Activated CD4-positive, alpha-beta T cell treated with anti-CD3 and anti-CD28 coated beads, Interleukin-2, Interleukin-6, amounts not matched to agents 100 ng/mL and 50 ng/mL, durations not matched to agents 16 hours and 8 hours (primary cell): ENCODE results near the gene KRT33A.
"Not testable (repeated sequence)": the region's sequence is repeated elsewhere in the genome, so short reads cannot be mapped to it uniquely, and the experiment has no call there.

Experiments
- DNase-seq: peaks from one replicate; pipeline ENCODE4 v3.0.0-alpha.2; 2020

Gene KRT33A

DNA sequence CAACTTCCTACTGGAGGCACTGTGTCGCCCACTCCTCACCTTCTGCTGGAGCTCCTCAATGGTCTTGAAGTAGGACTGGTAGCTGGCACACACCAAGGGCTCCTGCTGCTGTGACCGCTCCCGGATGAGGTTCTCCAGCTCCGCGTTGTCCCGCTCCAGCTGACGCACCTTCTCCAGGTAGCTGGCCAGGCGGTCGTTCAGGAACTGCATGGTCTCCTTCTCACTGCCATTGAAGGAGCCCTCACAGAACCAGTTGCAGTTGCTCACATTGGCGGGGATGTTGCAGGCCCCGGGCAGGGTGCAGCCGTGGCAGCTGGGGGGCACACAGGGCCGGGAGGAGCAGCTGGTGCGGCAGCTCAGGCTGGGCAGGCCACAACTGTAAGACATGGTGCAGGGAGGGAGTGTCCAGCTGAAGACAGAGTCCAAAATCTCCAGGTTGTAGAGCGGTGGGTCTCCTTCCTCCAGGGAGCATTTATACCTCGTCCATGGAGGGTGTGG is at the start of gene KRT33A:
TSS of gene KRT33A (minus strand) at position 448 of the 498 bp plus-strand sequence. CDS start at position 387, 61 bp downstream.
- DNase-seq: not testable (repeated sequence)

DNA sequence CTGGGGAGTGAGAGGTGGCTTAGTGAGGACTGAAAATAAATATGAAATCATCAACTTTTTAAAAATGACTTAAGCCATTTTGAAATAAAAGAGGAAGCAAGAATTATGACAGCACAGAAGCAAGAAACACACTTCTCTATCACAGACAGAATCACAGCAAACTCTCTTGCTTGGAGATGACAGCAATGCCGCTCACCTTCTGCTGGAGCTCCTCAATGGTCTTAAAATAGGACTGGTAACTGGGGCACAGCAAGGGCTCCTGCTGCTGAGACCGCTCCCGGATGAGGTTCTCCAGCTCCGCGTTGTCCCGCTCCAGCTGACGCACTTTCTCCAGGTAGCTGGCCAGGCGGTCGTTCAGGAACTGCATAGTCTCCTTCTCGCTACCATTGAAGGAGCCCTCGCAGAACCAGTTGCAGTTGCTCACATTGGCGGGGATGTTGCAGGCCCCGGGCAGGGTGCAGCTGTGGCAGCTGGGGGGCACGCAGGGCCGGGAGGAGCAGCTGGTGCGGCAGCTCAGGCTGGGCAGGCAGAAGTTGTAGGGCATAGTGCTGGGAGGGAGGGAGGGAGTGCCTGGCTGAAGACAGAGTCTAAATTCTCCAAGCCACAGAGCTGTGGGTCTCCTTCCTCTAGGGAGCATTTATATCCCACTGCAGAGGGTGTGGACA is 46.5 kb upstream of the KRT33A start, which contains the start of gene KRT31:
TSS of gene KRT31 (minus strand) at position 613 of the 665 bp plus-strand sequence. CDS start at position 544, 69 bp downstream.
- no peak for DNase-seq

DNA sequence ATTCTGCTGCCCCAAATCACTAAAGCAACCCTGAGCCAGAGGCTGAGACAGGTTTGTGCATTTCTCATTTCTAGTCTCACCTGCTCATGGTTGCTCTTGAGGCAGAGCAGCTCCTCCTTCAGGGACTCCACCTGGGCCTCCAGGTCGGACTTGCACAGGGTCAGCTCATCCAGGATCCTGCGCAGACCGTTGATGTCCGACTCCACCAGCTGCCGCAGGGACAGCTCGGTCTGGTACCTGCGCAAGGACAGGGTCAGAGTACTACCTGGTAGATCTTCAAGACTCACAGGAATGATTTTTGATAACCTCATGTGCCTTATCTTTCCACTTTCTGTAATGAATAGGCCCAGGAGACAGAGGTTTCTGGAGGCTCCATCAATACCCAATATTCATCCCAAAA is 45.7 kb upstream of the KRT33A start:
- DNase-seq: no peak

DNA sequence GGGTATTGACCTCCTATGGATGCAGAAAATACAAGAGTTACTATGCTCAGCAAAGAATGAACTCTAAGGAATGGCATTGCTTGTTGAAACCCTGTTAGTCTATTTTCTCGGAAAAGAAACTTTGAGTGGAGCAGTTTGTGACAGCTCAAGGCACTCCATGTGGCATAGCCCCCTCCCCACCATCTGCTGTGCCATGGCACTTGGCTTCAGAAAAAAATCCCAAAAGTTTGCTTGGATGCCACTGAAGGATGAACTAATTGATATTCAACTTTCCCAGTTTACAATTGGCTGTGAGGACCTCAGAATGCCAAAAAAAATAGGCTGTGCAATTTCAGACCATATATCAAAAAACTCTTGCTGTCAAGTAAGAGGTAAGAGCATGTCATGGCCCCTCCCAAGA is 45.0 kb upstream of the KRT33A start:
- no peak for DNase-seq

DNA sequence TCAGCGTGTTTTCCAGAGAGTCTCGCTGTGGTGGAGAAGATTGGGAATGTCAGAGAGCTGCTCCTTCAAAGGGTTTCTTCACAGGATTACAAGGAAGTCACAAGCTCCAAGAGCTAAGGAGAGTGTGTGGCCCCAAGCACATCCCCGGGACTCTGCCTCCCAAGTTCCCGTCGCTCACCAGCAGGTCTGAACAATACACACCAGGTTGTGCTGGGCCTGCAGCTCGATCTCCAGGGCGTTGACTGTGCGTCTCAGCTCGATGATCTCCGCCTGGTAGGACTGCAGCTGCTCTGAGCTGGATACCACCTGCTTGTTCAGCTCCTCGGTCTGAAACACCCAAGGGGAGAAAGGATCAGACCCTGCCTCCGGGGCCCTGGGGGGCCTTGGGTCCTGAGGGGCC is 44.4 kb upstream of the KRT33A start:
- not testable (repeated sequence) for DNase-seq

DNA sequence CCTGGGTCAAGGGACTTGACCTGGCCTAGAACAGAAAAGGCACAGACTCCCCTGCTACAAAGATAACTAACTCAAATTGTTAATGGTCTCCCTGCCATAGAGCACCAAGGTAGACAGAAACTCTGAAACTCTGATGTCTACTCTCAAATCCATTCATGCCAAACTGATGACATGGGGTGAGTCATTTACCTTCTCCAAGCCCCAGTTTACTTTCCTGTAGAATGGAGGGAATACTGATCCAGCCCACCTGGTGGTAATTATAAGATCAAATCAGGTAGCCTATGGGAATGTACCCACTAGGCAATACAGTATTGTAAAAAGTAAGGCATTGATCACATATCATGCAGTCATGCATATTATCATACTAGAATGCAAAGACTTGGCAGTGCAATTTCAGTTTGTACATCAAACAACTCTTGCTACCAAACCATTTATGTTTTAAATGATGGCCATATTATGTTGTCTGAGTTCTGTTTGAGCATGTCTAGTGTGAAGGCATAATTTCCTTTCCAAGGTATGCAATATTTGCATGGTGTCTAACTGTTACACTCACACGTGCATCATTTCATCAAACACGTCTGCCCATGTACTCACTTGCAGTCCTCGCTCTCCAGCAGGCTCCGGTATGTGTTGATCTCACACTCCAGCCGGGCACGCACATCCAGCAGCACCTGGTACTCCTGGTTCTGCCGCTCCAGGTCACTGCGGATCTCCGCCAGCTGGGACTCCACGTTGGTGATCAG is 43.8 kb upstream of the KRT33A start:
- DNase-seq: no peak

DNA sequence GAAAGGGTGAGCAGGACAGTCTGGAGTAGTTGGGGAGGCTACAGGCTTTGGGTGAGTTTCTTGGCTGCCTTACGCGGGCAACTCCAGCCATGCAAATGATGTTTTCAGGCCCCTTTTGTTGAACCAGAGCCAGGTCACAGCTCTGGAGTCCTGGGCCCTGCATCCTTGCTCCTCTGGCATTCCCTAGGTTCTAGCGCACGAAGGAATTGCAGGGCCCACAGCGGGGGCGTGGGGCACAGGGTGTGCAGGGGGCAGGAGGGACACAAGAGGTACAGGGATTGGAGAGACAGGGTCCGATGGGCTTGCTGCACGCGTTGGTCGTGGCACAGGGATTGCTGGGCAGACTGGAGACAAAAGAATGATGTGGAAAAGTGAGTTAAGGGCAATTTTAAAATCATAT is 43.2 kb upstream of the KRT33A start:
- no peak for DNase-seq

DNA sequence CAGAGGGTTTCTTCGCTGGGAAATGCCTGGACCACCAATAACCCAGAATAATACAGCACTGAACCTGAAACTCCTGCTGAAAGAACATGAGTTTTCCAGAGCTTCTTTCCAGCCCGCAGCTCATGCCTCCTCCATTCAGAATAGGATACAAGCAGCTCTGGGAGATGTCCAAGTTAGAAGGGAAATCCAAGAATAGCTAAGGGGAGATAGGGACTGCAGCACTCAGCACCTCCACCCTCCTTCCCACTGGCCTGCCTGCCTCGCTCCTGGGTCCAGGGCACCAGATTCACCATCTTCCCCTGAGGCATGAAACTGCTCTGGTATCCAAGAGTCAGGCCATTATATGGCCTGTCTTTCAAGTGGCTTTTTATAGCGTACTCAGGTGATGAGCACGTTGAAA is 42.7 kb upstream of the KRT33A start:
- DNase-seq: no peak

DNA sequence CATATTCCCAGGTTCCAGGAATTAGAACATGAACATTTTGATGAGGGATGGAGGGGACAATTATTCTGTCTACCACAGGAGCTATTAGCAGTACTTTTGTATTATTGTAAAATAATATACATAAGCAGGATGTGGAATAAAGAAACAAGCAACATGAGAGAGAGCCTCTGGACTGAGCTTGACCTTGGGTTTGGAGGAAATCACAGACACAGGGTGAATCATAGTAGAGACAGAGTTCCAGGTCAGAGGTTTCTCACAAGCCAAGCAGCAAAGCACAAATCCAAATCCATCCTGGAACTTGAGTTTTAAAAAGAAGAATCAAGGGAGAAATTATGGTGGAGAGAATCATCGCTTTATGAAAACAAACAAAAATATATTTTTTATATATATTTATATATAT is 41.6 kb upstream of the KRT33A start:
- no peak for DNase-seq

DNA sequence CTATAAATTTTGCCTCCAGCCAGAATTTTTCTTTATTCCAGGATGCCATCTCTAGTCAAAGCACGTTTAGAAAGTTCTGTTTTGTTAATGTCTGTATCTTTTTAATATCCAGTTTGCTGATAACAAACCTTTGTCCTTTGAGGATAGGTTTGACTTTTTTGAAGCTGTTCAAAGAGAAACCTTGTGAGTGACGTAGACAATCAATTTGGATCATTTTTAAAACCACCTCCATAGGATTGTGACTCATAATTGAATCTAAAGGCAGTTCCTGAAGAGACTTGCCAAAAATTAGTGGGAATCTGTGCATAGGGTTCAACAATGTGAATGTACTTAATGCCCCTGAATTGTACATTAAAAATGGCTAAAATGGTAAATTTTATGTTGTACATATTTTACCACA is 40.9 kb upstream of the KRT33A start:
- no peak for DNase-seq

DNA sequence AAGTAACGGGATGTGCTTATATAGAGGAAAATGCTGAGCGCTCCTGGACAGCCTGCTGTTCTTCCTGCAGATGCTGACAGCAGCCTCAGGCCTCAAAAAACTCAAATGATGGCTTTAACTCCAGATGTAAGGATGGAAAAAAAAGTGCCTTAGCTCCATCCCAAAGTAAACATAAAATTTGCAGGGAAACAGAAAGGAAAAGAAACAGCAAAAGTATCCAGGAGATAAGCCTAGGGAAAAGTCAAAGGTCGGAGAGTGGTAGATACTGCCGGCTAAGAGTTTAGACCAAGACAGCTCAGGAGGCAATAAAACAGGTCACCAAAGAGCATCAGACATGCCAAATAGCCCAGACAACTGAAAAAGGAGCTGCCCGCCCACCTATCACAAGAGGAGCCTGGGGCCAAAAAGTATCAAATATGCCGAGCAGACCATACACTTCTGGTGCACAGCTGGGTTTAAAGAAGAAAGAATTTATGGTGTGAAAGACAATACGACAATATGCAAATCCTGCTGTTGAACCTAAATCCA is 39.8 kb upstream of the KRT33A start:
- DNase-seq: no peak

DNA sequence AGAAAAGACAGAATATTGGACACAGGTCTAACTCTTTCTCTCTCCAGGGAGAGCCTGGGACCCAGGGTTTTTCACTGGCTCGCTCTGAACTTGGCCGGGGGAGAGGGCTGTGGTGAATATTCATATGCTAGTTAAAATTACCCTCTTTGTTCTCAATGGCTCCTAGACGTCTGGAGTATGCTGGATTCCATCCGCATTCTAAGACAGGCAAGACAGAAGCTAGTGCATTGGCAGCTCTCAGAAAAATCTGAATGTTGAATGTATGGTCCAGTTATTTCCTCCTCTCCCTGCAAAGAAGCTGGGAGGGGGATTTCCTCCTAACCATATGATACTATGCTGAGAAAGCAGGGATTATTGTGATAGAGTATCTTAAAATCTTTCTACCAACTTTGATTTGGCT is 37.0 kb upstream of the KRT33A start:
- DNase-seq: no peak

DNA sequence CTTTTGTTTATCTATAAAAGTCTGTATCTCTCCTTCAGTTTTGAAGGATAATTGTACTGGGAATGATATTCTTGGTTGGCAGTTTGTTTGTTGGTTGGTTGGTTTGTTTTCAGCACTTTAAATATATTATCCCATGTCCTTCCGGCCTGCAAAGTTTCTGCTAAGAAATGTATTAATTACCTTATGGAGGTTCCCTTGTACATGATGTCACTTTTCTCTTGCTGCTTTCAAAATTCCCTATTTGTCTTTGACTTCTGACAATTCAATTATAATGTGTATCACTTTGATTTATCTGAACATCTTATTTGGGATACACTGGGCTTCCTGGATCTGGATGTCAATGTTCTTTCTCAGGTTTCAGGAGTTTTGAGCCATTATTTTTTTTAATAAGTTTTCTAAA is 35.6 kb upstream of the KRT33A start:
- DNase-seq: no peak

DNA sequence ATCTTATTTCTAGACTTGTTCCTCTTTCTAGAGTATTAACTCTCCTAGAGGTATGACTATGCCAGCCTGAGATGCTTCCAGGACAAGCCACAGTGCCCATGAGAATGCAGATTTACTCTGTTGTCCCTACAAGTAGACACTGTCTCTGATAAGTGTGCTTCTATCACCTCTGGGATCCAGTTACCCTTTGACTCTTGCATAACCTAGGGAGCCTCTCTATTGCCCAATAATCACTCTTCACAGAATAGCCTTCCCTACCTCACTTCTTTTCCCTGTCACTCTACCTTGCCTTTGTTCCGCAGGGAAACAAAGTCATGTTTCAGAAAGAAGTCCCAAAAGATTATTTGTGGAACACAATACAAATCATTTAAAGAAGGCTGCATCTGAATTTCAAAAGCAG is 33.1 kb upstream of the KRT33A start:
- DNase-seq: no peak

DNA sequence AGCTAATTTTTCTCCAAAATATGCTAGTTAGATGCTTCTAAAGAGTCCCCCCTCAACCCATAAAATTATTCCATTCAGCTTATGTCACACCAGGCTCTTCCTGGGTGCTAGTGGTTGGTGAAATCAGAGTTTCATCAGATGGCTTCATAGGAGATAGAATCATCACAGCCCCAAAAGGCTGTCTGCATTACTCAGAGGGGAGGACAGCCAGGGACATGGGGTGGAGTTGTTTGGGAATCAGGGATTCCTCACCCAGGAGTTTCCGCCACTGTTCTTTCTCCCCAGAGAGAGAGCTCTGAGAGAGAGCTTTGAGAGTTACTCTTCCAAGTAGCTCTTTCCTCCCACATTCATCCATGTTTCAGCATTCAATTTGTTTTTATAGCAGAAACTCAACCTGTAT is 31.8 kb upstream of the KRT33A start:
- no peak for DNase-seq

DNA sequence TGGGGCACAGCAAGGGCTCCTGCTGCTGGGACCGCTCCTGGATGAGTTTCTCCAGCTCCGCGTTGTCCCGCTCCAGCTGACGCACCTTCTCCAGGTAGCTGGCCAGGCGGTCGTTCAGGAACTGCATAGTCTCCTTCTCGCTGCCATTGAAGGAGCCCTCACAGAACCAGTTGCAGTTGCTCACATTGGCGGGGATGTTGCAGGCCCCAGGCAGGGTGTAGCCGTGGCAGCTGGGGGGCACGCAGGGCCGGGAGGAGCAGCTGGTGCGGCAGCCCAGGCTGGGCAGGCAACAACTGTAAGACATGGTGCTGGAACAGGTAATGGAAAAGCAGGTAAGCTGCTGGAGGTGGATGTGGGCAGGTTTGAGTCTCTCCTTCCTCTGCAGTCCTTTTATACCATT is 31.3 kb upstream of the KRT33A start, which contains the start of gene KRT34:
TSS of gene KRT34 (minus strand) at position 364 of the 400 bp plus-strand sequence. CDS start at position 304, 60 bp downstream.
- DNase-seq: not testable (repeated sequence)

DNA sequence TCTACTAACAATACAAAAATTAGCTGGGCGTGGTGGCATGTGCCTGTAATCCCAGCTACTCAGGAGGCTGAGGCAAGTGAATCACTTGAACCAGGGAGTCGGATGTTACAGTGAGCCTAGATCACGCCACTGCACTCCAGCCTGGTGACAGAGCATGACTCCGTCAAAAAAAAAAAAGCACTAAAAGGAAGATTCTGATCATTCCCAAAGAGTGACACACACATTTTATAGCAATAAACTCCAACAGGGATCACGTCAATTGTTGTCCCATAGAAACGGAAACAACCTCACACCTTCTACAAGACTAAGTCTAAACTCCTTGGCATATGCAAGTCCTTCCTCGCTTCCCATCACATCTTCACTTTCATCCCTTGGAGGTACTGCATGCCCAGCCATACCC is 29.5 kb upstream of the KRT33A start:
- DNase-seq: not testable (repeated sequence)

DNA sequence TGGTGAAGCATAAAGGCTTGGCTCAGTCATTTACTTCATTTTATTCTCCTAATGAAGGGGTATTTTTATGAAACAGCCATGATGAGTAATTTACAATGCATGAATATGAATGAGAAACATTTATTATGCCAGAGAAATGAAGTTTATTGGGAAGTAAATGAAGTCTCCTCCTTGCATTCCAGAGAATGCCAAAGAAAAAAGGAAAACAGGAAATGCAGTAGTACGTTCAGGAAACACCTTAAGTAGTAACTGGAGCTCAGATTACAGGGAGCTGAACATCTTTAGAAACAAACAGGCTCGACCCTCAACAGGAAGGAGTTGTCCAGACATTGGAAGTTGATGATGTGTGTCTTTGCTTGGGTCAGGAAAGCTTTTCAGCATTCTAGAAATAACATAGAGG is 26.9 kb upstream of the KRT33A start:
- DNase-seq: no peak

DNA sequence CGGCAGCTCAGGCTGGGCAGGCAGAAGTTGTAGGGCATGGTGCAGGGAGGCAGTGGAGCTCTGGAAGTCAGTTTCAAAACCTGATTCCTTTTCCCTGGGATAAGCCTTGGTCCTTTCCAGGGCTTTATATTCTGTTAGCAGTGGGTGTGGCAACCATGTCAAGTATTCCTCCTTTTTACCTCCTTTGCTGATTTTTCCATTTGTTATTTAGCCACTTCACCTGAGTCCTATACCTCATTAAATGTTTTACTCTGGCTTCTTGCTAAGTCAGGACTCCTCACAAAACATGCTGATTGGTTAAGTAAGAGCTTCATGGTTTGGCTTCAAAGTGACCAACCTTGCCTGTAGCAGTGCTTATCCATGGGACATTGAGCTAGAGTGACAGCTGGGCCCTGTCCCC is 19.1 kb upstream of the KRT33A start, which contains the start of gene KRT33B:
TSS of gene KRT33B (minus strand) at position 101 of the 400 bp plus-strand sequence. CDS start at position 38, 63 bp downstream.
- no peak for DNase-seq

DNA sequence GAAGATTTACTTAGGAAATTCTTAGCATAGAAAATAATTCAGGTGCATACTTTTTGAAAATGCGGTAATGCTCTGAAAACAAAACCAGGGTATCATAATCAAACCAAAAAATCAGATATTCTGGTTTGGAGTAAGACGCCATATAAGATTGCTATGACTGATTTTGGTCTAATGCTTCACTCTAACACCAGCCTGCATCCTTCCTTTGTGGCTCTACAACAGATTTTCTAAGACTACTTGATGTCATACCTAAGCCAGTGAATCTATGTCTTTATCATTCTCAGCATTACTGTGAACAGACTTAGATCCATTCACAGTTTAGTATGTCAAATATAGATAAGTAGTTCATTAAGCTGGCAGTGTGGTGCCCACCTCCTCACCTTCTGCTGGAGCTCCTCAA is 18.4 kb upstream of the KRT33A start:
- DNase-seq: no peak

DNA sequence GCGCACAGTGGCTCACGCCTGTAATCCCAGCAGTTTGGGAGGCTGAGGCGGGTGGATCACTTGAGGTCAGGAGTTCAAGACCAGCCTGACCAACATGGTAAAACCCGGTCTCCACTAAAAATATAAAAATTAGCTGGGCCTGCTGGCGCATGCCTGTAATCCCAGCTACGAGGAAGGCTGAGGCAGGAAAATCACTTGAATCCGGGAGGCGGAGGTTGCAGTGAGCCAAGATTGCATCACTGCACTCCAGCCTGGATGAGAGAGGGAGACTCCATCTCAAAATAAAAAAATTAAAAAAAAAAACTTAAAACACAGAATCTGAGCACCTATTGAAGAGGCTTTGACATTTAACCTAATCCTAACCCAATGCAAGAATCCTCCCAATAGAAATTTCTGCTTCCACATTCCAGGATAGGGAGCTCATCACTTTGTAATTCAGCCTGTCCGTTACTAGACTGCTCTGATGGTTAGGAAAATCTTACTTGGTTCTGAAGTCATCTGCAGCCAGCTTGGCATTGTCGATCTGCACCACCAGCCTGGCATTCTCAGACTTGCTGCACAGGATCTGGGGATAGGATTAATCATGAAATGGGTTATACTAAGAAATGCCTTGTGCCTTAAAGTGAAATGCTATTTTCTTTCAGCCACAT is 16.9 kb upstream of the KRT33A start:
- DNase-seq: no peak

DNA sequence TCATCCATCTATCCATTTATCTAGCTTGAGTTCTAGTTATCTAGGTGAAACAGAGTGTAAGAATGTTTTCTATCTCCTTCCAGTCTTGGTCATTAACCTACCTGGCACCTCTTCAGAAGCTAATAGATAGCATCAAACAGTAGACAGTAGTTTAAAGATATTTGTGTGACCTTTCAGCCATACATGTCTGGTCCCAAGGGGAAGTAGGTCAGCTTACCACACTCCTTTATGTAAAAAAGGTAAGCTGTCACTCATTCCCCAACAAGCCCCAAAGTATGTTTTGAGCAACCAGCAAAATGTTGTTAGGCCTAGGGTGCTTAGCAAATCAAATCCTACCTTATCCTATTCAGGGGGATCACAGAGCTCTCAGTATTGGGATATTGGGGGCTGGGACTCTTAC is 15.4 kb upstream of the KRT33A start:
- no peak for DNase-seq

DNA sequence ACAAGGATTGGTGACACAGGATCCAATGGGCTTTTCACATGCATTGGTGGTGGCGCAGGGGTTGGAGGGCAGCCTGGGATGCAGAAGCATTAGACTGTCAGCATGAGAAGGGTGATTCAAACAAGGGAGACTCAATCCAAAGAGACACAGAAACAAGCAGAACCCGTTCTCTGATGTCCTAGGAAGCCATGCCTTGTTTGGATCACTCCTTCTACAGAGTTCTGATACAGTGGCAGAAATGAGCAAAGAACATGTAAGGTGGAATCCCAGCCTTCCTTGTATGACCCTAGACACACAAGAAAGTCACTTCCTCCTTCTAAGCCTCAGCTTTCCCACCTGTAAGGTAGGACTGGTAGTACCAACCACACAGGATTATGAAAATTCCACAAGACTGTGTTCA is 13.3 kb upstream of the KRT33A start:
- DNase-seq: no peak
